ENCODE data around the gene NAGK.

DNA sequence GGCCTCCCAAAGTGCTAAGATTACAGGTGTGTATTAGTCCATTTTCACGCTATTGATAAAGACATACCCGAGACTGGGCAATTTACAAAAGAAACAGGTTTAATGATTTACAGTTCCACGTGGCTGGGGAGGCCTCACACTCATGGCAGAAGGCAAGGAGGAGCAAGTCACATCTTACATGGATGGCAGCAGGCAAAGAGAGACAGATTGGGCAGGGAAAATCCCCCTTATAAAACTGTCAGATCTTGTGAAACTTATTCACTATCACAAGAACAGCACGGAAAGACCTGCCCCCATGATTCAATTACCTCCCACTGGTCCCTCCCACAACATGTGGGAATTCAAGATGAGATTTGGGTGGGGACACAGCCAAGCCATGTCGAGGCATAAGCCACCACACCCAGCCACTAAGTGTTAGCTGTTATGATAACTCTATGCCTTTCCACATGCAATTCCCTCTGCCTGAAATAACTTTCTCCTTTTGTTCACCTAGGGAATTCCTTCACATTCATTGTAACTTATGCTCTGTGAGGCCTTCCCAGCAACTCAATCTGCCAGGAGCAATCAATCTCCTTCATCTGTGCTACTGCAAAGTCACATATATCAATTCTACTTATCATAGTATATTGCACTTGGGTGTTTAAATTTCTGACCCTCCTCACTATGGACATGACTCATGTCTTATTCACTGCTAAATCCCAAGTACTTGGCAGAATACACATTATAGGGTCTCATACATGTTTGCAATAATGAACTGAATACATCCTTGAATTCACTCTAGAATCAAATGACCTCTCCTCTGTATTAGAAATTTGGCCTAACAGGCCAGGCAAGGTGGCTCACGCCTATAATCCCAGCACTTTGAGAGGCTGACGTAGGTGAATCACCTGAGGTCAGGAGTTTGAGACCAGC lies 54.2 kb downstream of the NAGK start:
- TF ChIP-seq, protein P1, sequence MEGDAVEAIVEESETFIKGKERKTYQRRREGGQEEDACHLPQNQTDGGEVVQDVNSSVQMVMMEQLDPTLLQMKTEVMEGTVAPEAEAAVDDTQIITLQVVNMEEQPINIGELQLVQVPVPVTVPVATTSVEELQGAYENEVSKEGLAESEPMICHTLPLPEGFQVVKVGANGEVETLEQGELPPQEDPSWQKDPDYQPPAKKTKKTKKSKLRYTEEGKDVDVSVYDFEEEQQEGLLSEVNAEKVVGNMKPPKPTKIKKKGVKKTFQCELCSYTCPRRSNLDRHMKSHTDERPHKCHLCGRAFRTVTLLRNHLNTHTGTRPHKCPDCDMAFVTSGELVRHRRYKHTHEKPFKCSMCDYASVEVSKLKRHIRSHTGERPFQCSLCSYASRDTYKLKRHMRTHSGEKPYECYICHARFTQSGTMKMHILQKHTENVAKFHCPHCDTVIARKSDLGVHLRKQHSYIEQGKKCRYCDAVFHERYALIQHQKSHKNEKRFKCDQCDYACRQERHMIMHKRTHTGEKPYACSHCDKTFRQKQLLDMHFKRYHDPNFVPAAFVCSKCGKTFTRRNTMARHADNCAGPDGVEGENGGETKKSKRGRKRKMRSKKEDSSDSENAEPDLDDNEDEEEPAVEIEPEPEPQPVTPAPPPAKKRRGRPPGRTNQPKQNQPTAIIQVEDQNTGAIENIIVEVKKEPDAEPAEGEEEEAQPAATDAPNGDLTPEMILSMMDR (IDR thresholded peaks at IDR 0.05; ENCODE audit: insufficient read depth, low read depth, low read length): no peak
- TF ChIP-seq EZH2 (IDR thresholded peaks at IDR 0.05; ENCODE audit: insufficient read depth, low read length): no peak

Data from astrocyte (in vitro differentiated cells and primary cell).